H9 (cell line): Measurements from ENCODE around the gene HK3. TPM values are rescaled to one million over a fixed set of nuclear protein-coding genes. Genes with fewer than 3 reads are reported as not detected.

Experiments
- DNase-seq: peaks from one replicate; pipeline ENCODE4 v3.0.0-alpha.2; 2017
- H2AFZ ChIP-seq: one replicate; pipeline ENCODE4 v1.6.1; 2013; ENCODE audit warnings: mild to moderate bottlenecking, low read length, control low read depth, moderate library complexity
- H2AK5ac ChIP-seq: 2 replicates; pipeline ENCODE4 v1.6.1; 2013; ENCODE audit warnings: low read length, control low read depth, mixed read lengths; ENCODE audit not compliant: insufficient read length
- H2BK120ac ChIP-seq: one replicate; pipeline ENCODE4 v1.6.1; 2013; ENCODE audit warnings: low read depth, mild to moderate bottlenecking, low read length, control low read depth, inconsistent platforms; ENCODE audit not compliant: poor library complexity, severe bottlenecking
- H2BK12ac ChIP-seq: 2 replicates; pipeline ENCODE4 v1.6.1; 2013; ENCODE audit warnings: low read length, control low read depth, mixed read lengths, low read depth; ENCODE audit not compliant: insufficient read length
- H2BK15ac ChIP-seq: 2 replicates; pipeline ENCODE4 v1.6.1; 2013; ENCODE audit warnings: low read depth, low read length, control low read depth
- H2BK20ac ChIP-seq: one replicate; pipeline ENCODE4 v1.6.1; 2013; ENCODE audit warnings: low read depth, mild to moderate bottlenecking, low read length, control low read depth, inconsistent platforms; ENCODE audit not compliant: poor library complexity, severe bottlenecking
- H2BK5ac ChIP-seq: 2 replicates; pipeline ENCODE4 v1.6.1; 2013; ENCODE audit warnings: low read length, control low read depth, mixed read lengths; ENCODE audit not compliant: insufficient read length
- H3K14ac ChIP-seq: 2 replicates; pipeline ENCODE4 v1.6.1; 2013; ENCODE audit warnings: low read length, control low read depth; ENCODE audit not compliant: insufficient read depth
- H3K18ac ChIP-seq: 2 replicates; pipeline ENCODE4 v1.6.1; 2013; ENCODE audit warnings: low read depth, mild to moderate bottlenecking, mixed read lengths, low read length, control low read depth; ENCODE audit not compliant: insufficient read length
- H3K23ac ChIP-seq: 2 replicates; pipeline ENCODE4 v1.6.1; 2013; ENCODE audit warnings: low read length, control low read depth, mixed read lengths, low read depth; ENCODE audit not compliant: insufficient read length
- H3K23me2 ChIP-seq: 2 replicates; pipeline ENCODE4 v1.6.1; 2013; ENCODE audit warnings: low read depth, mild to moderate bottlenecking, mixed read lengths, low read length, control low read depth; ENCODE audit not compliant: insufficient read length, poor library complexity, severe bottlenecking
- H3K27ac ChIP-seq: 2 replicates; pipeline ENCODE4 v1.5.1; 2013; ENCODE audit warnings: low read length, control low read depth, mixed read lengths, low read depth; ENCODE audit not compliant: insufficient read length
- H3K27me3 ChIP-seq: 2 replicates; pipeline ENCODE4 v1.6.1; 2013; ENCODE audit warnings: low read length, control low read depth, inconsistent platforms; ENCODE audit not compliant: insufficient read depth
- H3K4ac ChIP-seq: 2 replicates; pipeline ENCODE4 v1.6.1; 2013; ENCODE audit warnings: low read depth, mild to moderate bottlenecking, control low read depth, inconsistent platforms, low read length, moderate library complexity
- H3K4me1 ChIP-seq: 2 replicates; pipeline ENCODE4 v1.6.1; 2013; ENCODE audit warnings: low read length, control low read depth, inconsistent platforms; ENCODE audit not compliant: insufficient read depth
- H3K4me2 ChIP-seq: 2 replicates; pipeline ENCODE4 v1.6.1; 2013; ENCODE audit warnings: low read length, control low read depth, mixed read lengths; ENCODE audit not compliant: insufficient read length, insufficient read depth
- H3K56ac ChIP-seq: 2 replicates; pipeline ENCODE4 v1.6.1; 2013; ENCODE audit warnings: low read depth, mild to moderate bottlenecking, mixed read lengths, low read length, control low read depth; ENCODE audit not compliant: insufficient read length
- H3K79me1 ChIP-seq: 2 replicates; pipeline ENCODE4 v1.6.1; 2013; ENCODE audit warnings: low read depth, mild to moderate bottlenecking, moderate library complexity, low read length, control low read depth, inconsistent platforms; ENCODE audit not compliant: insufficient read depth, poor library complexity, severe bottlenecking
- H3K79me2 ChIP-seq: 2 replicates; pipeline ENCODE4 v1.6.1; 2013; ENCODE audit warnings: low read length, control low read depth, inconsistent platforms; ENCODE audit not compliant: insufficient read depth
- H3K9ac ChIP-seq: 2 replicates; pipeline ENCODE4 v1.6.1; 2013; ENCODE audit warnings: low read length, control low read depth, mixed read lengths; ENCODE audit not compliant: insufficient read length; ENCODE audit errors: extremely low read depth
- H3K9me3 ChIP-seq: one replicate; pipeline ENCODE4 v1.6.1; 2013; ENCODE audit warnings: low read depth, low read length, inconsistent platforms; ENCODE audit not compliant: control insufficient read depth
- H3T11ph ChIP-seq: one replicate; pipeline ENCODE4 v1.6.1; 2013; ENCODE audit warnings: mild to moderate bottlenecking, low read length, control low read depth, inconsistent platforms
- H4K20me1 ChIP-seq: one replicate; pipeline ENCODE4 v1.6.1; 2013; ENCODE audit not compliant: control insufficient read depth, insufficient read length, insufficient read depth
- H4K5ac ChIP-seq: 2 replicates; pipeline ENCODE4 v1.6.1; 2013; ENCODE audit warnings: low read depth, mild to moderate bottlenecking, mixed read lengths, low read length, control low read depth; ENCODE audit not compliant: insufficient read length
- H4K8ac ChIP-seq: replicated peaks from 2 replicates; pipeline ENCODE4 v1.6.1; 2013; ENCODE audit warnings: low read length, control low read depth, mixed read lengths, low read depth; ENCODE audit not compliant: insufficient read length
- H4K91ac ChIP-seq: 2 replicates; pipeline ENCODE4 v1.6.1; 2013; ENCODE audit warnings: low read depth, mild to moderate bottlenecking, moderate library complexity, mixed read lengths, low read length, control low read depth; ENCODE audit not compliant: insufficient read length
- H3K27ac Mint-ChIP-seq, 3 experiments: 2 replicates in 2 of 3; 3 replicates in 1 of 3; pipeline ENCODE4 v1.8.0; 2020 to 2021; ENCODE audit warnings: mixed read lengths in 3 of 3, mild to moderate bottlenecking in 1 of 3, moderate library complexity in 1 of 3
- H3K27me3 Mint-ChIP-seq: 2 replicates; pipeline ENCODE4 v1.8.0; 2021; ENCODE audit warnings: low read depth, mild to moderate bottlenecking, moderate library complexity, mixed read lengths
- H3K36me3 Mint-ChIP-seq, 3 experiments: 2 replicates in 2 of 3; 3 replicates in 1 of 3; pipeline ENCODE4 v1.8.0; 2020 to 2021; ENCODE audit warnings: low read depth in 3 of 3, mixed read lengths in 3 of 3; ENCODE audit not compliant: insufficient read depth in 1 of 3
- H3K4me1 Mint-ChIP-seq, 2 experiments: 2 replicates each; pipeline ENCODE4 v1.8.0; 2020; ENCODE audit warnings: mixed read lengths in 2 of 2
- H3K4me3 Mint-ChIP-seq, 2 experiments: 2 replicates in 1 of 2; 3 replicates in 1 of 2; pipeline ENCODE4 v1.8.0; 2020 to 2021; ENCODE audit warnings: mild to moderate bottlenecking in 2 of 2, mixed read lengths in 2 of 2, moderate library complexity in 1 of 2
- H3K9me3 Mint-ChIP-seq, 2 experiments: 2 replicates in 1 of 2; 3 replicates in 1 of 2; pipeline ENCODE4 v1.8.0; 2020; ENCODE audit warnings: mild to moderate bottlenecking in 2 of 2, mixed read lengths in 2 of 2, moderate library complexity in 1 of 2
- CTCF ChIP-seq: fragments of 200-600 bp; sonication (generic); conservative IDR thresholded peaks from 3 replicates; pipeline ENCODE4 v1.8.0; 2021; ENCODE audit warnings: antibody characterized with exemption, mild to moderate bottlenecking
- WGBS: extraction: QIAGEN DNeasy Blood & Tissue Kit; methylation state at CpG from one replicate; pipeline ENCODE4 v1.1.7; 2013; ENCODE audit warnings: missing lambda C conversion rate, low lambda C conversion rate, mixed read lengths; ENCODE audit not compliant: insufficient read length; ENCODE audit errors: extremely low coverage; 5-methylcytosine and 5-hydroxymethylcytosine counted together
- total RNA-seq: library from RNA; stranded (reverse); gene quantifications from 2 replicates; pipeline ENCODE4 v1.2.1, GENCODE V29; 2021

HK3 gene
- total RNA-seq, 1 experiment from 2014 or later: not detected

GRCh38 chr5:176863041-176863764 is 35.9 kb downstream of the HK3 start:
- peaks cover 25 to 46% of the 10 kb centered on the region in 2 experiments for H3K4me1 Mint-ChIP-seq
- H3K56ac ChIP-seq: no peak overlapping the region
- H2BK120ac ChIP-seq: no peak overlapping the region
- H3K79me1 ChIP-seq: no peaks in the 10 kb centered on the region
- no peak overlapping the region for H3K4me2 ChIP-seq
- peaks cover 6% of the 10 kb centered on the region; the same call in 1 of the 2 replicates for H3K27me3 Mint-ChIP-seq
- no peak overlapping the region for H2AFZ ChIP-seq
- DNase-seq: no peak
- H2AK5ac ChIP-seq: no peak overlapping the region
- WGBS: no CpG with 5 or more reads among the region's 15 CpGs
- H3K27ac ChIP-seq: no peak overlapping the region
- H3K4me1 ChIP-seq: peaks cover 4% of the 10 kb centered on the region; the same call in 1 of the 2 replicates
- H3K4me3 Mint-ChIP-seq: peak overlapping the region in 1 of 2 experiments; percentile 67; a peak in 4 of 5 replicates
- no peak overlapping the region for H3K4ac ChIP-seq
- no peak overlapping the region for H4K5ac ChIP-seq
- H3K9me3 ChIP-seq: no peaks in the 10 kb centered on the region
- H3K9ac ChIP-seq: no peak overlapping the region
- H3K36me3 Mint-ChIP-seq: no peaks in the 10 kb centered on the region
- no peaks in the 10 kb centered on the region for H3K23me2 ChIP-seq
- H3K9me3 Mint-ChIP-seq: no peaks in the 10 kb centered on the region
- no peaks in the 10 kb centered on the region for H4K20me1 ChIP-seq
- TF ChIP-seq CTCF: no peak
- peak overlapping the region; percentile 44 to 88 (median 77); a peak in 5 of 7 replicates for H3K27ac Mint-ChIP-seq
- no peak overlapping the region for H2BK15ac ChIP-seq
- no peak overlapping the region for H2BK12ac ChIP-seq
- no peak overlapping the region for H3K14ac ChIP-seq
- no peak overlapping the region for H4K8ac ChIP-seq
- H3K27me3 ChIP-seq: no peaks in the 10 kb centered on the region
- no peak overlapping the region for H3K23ac ChIP-seq
- H3K18ac ChIP-seq: no peak overlapping the region
- H3T11ph ChIP-seq: no peak overlapping the region
- no peak overlapping the region for H2BK20ac ChIP-seq
- no peaks in the 10 kb centered on the region for H3K79me2 ChIP-seq
- no peak overlapping the region for H2BK5ac ChIP-seq
- H4K91ac ChIP-seq: no peak overlapping the region
